NCI-H748 (cell line): ENCODE results near the gene ATP5F1C.

Experiments
- DNase-seq: peaks from one replicate; lab custom pipeline; 2025; ENCODE audit not compliant: unreplicated experiment; lab: John Stamatoyannopoulos, UW

The ATP5F1C gene

GRCh38 chr10:7836571-7836970 lies 48.6 kb downstream of the ATP5F1C start:
- no peak for DNase-seq

GRCh38 chr10:7846591-7846990 lies 58.6 kb downstream of the ATP5F1C start:
- no peak for DNase-seq

DNA sequence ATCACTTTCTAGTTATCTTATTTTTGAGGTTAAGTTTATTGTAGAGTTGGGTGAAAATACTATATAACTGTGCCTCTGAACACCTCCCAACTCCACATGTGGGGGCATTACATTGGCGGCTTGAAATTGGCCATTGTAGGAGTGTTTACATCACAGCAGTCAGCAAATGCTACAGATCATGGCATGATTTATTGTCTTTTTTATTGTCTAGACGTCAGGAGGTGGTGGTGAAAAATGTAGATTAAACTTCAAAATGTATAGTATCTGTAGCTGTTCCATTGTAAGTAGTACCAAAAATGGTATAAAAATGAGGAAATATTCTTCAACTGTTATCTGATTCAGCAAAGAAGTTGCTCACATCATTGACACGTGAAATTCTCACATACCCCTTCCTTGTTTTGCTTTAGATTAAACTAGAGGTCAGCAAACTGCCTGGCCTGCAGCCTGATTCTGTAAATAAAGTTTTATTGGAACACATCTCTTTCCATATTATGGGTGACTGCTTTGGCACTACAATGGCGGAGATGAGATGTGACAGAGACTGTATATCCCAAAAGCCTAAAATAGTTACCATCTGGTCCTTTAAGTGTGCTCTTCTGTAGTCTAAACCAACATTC lies 65.4 kb downstream of the ATP5F1C start:
- DNase-seq = no peak

- DNase-seq = no peak
Measured at GRCh38 chr10:7853890-7854289, 65.9 kb downstream of the ATP5F1C start.

DNA sequence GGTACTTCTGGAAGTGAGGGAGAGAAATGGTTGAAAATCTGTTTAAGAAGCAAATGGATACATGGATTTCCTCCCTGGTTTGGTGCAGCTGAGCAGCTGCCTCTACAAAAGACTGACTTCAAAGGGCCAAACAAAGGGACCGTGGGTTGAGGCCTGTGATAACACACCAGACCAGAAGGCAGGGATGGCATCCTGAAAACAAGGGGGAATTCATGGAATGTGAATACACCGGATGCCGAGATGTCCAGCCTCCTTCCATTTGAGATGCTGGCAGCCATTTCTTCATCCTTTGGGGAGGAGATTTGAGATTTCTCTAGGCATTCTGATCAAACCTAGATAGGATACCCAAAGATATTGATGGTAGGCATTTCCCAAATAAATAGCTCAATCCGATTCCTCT lies 67.2 kb downstream of the ATP5F1C start:
- DNase-seq = no peak

DNA sequence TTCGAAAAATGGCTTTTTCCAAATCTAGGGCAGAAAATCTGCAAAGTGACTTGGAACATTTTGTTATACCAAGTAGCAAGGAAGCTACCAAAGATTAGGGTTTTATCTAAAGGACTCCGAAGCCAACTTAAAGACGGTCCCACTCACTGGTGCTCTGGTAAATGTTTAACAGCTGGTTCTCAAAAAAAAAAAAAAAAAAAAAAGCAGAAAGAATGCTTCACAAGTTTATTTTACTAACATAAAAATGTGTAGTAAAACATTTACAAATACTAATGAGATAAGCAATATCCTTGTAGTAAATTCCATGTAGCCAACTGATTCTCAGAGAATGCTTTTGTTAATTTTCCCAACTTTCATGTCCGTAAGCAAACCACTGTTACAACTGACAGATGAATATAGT lies 68.7 kb downstream of the ATP5F1C start:
- DNase-seq = no peak

- no peak for DNase-seq
Measured at GRCh38 chr10:7857262-7857661, 69.3 kb downstream of the ATP5F1C start.
